Erythroblast (primary cell): ENCODE results near the gene LAMB3.

Experiments used
- GATA1 ChIP-seq: IDR thresholded peaks from 2 replicates; pipeline ENCODE4 v1.6.1; 2011; ENCODE audit warnings: low read depth, mild to moderate bottlenecking, control low read depth, low read length, moderate library complexity
- POLR2A ChIP-seq: IDR thresholded peaks from 2 replicates; pipeline ENCODE4 v1.6.1; 2011; ENCODE audit warnings: mild to moderate bottlenecking, low read length

- TF ChIP-seq POLR2A (no peak), GATA1 (no peak)
Observed at GRCh38 chr1:209613400-209614150, 38.6 kb downstream of the LAMB3 start.
